Measurements from ENCODE around the gene PLXDC2.

PLXDC2 gene

GRCh38 chr10:20313665-20314064 lies 497.4 kb downstream of the PLXDC2 start:
- TF ChIP-seq SPI1 (IDR thresholded peaks at IDR 0.05; ENCODE audit: low read depth, low read length) (no peak), POU2F2 (IDR thresholded peaks at IDR 0.05; ENCODE audit: low read depth, low read length) (no peak), TAF1 (IDR thresholded peaks at IDR 0.05; ENCODE audit: low read depth, low read length) (no peak), PAX5 (IDR thresholded peaks at IDR 0.05; ENCODE audit: insufficient read depth, low read length, severe bottlenecking) (no peak), POLR2AphosphoS5 (IDR thresholded peaks at IDR 0.05; ENCODE audit: low read depth, low read length) (no peak), POLR2A (IDR thresholded peaks at IDR 0.05; ENCODE audit: low read depth, low read length) (no peak)
- FAIRE-seq, result no peak
- no peak for DNase-seq (ENCODE audit: insufficient read length, low spot score)

GRCh38 chr10:20314431-20314830 lies 498.2 kb downstream of the PLXDC2 start:
- FAIRE-seq (no peak), DNase-seq (ENCODE audit: insufficient read length, low spot score) (no peak)
- no peak for TF ChIP-seq POLR2AphosphoS5 (IDR thresholded peaks at IDR 0.05; ENCODE audit: low read depth, low read length)
- no peak for TF ChIP-seq POLR2A (IDR thresholded peaks at IDR 0.05; ENCODE audit: low read depth, low read length)
- TF ChIP-seq POU2F2 (IDR thresholded peaks at IDR 0.05; ENCODE audit: low read depth, low read length), result no peak
- no peak for TF ChIP-seq PAX5 (IDR thresholded peaks at IDR 0.05; ENCODE audit: insufficient read depth, low read length, severe bottlenecking)
- TF ChIP-seq TAF1 (IDR thresholded peaks at IDR 0.05; ENCODE audit: low read depth, low read length), result no peak
- TF ChIP-seq SPI1 (IDR thresholded peaks at IDR 0.05; ENCODE audit: low read depth, low read length), result no peak

GRCh38 chr10:20327954-20328353 lies 511.7 kb downstream of the PLXDC2 start:
- DNase-seq (ENCODE audit: insufficient read length, low spot score) (no peak), FAIRE-seq (no peak)
- TF ChIP-seq SPI1 (IDR thresholded peaks at IDR 0.05; ENCODE audit: low read depth, low read length), result no peak
- TF ChIP-seq POLR2A (IDR thresholded peaks at IDR 0.05; ENCODE audit: low read depth, low read length), result no peak
- TF ChIP-seq PAX5 (IDR thresholded peaks at IDR 0.05; ENCODE audit: insufficient read depth, low read length, severe bottlenecking), result no peak
- TF ChIP-seq POLR2AphosphoS5 (IDR thresholded peaks at IDR 0.05; ENCODE audit: low read depth, low read length), result no peak

- FAIRE-seq (no peak), DNase-seq (ENCODE audit: insufficient read length, low spot score) (no peak)
- TF ChIP-seq POLR2AphosphoS5 (IDR thresholded peaks at IDR 0.05; ENCODE audit: low read depth, low read length) (no peak), TAF1 (IDR thresholded peaks at IDR 0.05; ENCODE audit: low read depth, low read length) (no peak), POU2F2 (IDR thresholded peaks at IDR 0.05; ENCODE audit: low read depth, low read length) (no peak), SPI1 (IDR thresholded peaks at IDR 0.05; ENCODE audit: low read depth, low read length) (no peak), PAX5 (IDR thresholded peaks at IDR 0.05; ENCODE audit: insufficient read depth, low read length, severe bottlenecking) (no peak), POLR2A (IDR thresholded peaks at IDR 0.05; ENCODE audit: low read depth, low read length) (no peak)
These were observed 514.0 kb downstream of the PLXDC2 start for GRCh38 chr10:20330246-20330645.

- no peak for DNase-seq (ENCODE audit: insufficient read length, low spot score)
- FAIRE-seq, result no peak
- TF ChIP-seq POLR2A (IDR thresholded peaks at IDR 0.05; ENCODE audit: low read depth, low read length), result no peak
- TF ChIP-seq SPI1 (IDR thresholded peaks at IDR 0.05; ENCODE audit: low read depth, low read length), result no peak
- no peak for TF ChIP-seq POU2F2 (IDR thresholded peaks at IDR 0.05; ENCODE audit: low read depth, low read length)
- TF ChIP-seq TAF1 (IDR thresholded peaks at IDR 0.05; ENCODE audit: low read depth, low read length), result no peak
- no peak for TF ChIP-seq POLR2AphosphoS5 (IDR thresholded peaks at IDR 0.05; ENCODE audit: low read depth, low read length)
- no peak for TF ChIP-seq PAX5 (IDR thresholded peaks at IDR 0.05; ENCODE audit: insufficient read depth, low read length, severe bottlenecking)
These were observed 518.3 kb downstream of the PLXDC2 start for GRCh38 chr10:20334559-20334958.
